IMR-90 (cell line): ENCODE measurements around the gene TIPIN. TPM values are rescaled to one million over a fixed set of nuclear protein-coding genes. Genes with fewer than 3 reads are reported as not detected.

Experiments used
- ATAC-seq: fragments of 200-7000 bp; cut with Tn5 transposase; 2 replicates; pipeline ENCODE4 v1.9.1; 2020; ENCODE audit warnings: low read depth, mild to moderate bottlenecking, moderate library complexity
- Bru-seq: library from RNA; stranded (reverse); fragments of 400-500 nt; gene quantifications from one replicate; lab custom pipeline; 2021; lab: Mats Ljungman, UMichigan
- BruChase-seq, 2 experiments: library from RNA; stranded (reverse); fragments of 400-500 nt; gene quantifications; one replicate each; lab custom pipeline; 2021; lab: Mats Ljungman, UMichigan
- BruUV-seq: library from RNA; stranded (reverse); fragments of 400-500 nt; replicated peaks from 2 replicates; lab custom pipeline; 2021; lab: Mats Ljungman, UMichigan
- CTCF ChIA-PET: fragments of 300-600 bp; formaldehyde crosslinking; extraction: SDS; loops from one replicate; lab custom pipeline; 2021; ENCODE audit warnings: antibody characterized with exemption; lab: Yijun Ruan, JAX
- POLR2A ChIA-PET: fragments of 300-600 bp; sonication (Branson Sonifier 250); formaldehyde crosslinking; loops from one replicate; lab custom pipeline; 2022; ENCODE audit warnings: antibody characterized with exemption; ENCODE audit not compliant: unreplicated experiment; lab: Charles Lee
- DNase-seq: peaks from one replicate; pipeline ENCODE4 v3.0.0; 2013
- H2AFZ ChIP-seq: replicated peaks from 2 replicates; pipeline ENCODE3; 2013; ENCODE audit warnings: low read length, mild to moderate bottlenecking; ENCODE audit not compliant: poor library complexity
- H2AK5ac ChIP-seq: 2 replicates; pipeline ENCODE4 v1.6.1; 2013; ENCODE audit warnings: low read depth, low read length, inconsistent platforms
- H2AK9ac ChIP-seq: replicated peaks from 2 replicates; pipeline ENCODE3; 2013; ENCODE audit warnings: mild to moderate bottlenecking, low read depth, low read length, moderate library complexity; ENCODE audit not compliant: poor library complexity
- H2BK120ac ChIP-seq: 2 replicates; pipeline ENCODE4 v1.6.1; 2013; ENCODE audit warnings: low read depth, low read length, inconsistent platforms
- H2BK15ac ChIP-seq: 3 replicates; pipeline ENCODE4 v1.6.1; 2013; ENCODE audit warnings: low read depth, low read length, inconsistent platforms
- H2BK20ac ChIP-seq: 2 replicates; pipeline ENCODE4 v1.6.1; 2013; ENCODE audit warnings: low read depth, mild to moderate bottlenecking, inconsistent platforms, low read length, moderate library complexity
- H2BK5ac ChIP-seq: 2 replicates; pipeline ENCODE4 v1.6.1; 2013; ENCODE audit warnings: mild to moderate bottlenecking, low read depth, low read length, inconsistent platforms; ENCODE audit not compliant: poor library complexity, severe bottlenecking
- H3K14ac ChIP-seq: replicated peaks from 2 replicates; pipeline ENCODE4 v1.6.1; 2013; ENCODE audit warnings: low read depth, low read length, inconsistent platforms
- H3K18ac ChIP-seq: 2 replicates; pipeline ENCODE4 v1.6.1; 2013; ENCODE audit warnings: low read depth, low read length, control low read depth
- H3K23ac ChIP-seq: 2 replicates; pipeline ENCODE4 v1.6.1; 2013; ENCODE audit warnings: low read depth, low read length, inconsistent platforms
- H3K27ac ChIP-seq: 2 replicates; pipeline ENCODE4 v1.5.1; 2013; ENCODE audit warnings: mild to moderate bottlenecking, control low read depth, low read length; ENCODE audit not compliant: insufficient read depth
- H3K27me3 ChIP-seq: 2 replicates; pipeline ENCODE4 v1.6.1; 2013; ENCODE audit warnings: low read length; ENCODE audit not compliant: control insufficient read depth, insufficient read depth
- H3K36me3 ChIP-seq: 2 replicates; pipeline ENCODE4 v1.6.1; 2013; ENCODE audit warnings: low read length, mixed read lengths; ENCODE audit not compliant: control insufficient read depth, insufficient read depth
- H3K4ac ChIP-seq: 2 replicates; pipeline ENCODE4 v1.6.1; 2013; ENCODE audit warnings: low read depth, low read length, inconsistent platforms
- H3K4me1 ChIP-seq: 2 replicates; pipeline ENCODE4 v1.6.1; 2013; ENCODE audit warnings: low read length, mixed read lengths; ENCODE audit not compliant: control insufficient read depth, insufficient read depth
- H3K4me2 ChIP-seq: 2 replicates; pipeline ENCODE4 v1.6.1; 2013; ENCODE audit warnings: low read depth, mild to moderate bottlenecking, control low read depth, low read length, moderate library complexity
- H3K4me3 ChIP-seq: 2 replicates; pipeline ENCODE4 v1.5.1; 2013; ENCODE audit warnings: low read depth, mild to moderate bottlenecking, control low read depth, low read length, moderate library complexity; ENCODE audit not compliant: insufficient read depth
- H3K56ac ChIP-seq: 2 replicates; pipeline ENCODE4 v1.6.1; 2013; ENCODE audit warnings: low read length, inconsistent platforms; ENCODE audit not compliant: insufficient read depth; ENCODE audit errors: extremely low read depth
- H3K79me1 ChIP-seq, 2 experiments: 2 replicates each; pipeline ENCODE4 v1.6.1; 2013; ENCODE audit warnings: low read length in 2 of 2, inconsistent platforms in 1 of 2, low read depth in 1 of 2
- H3K9ac ChIP-seq: 2 replicates; pipeline ENCODE4 v1.6.1; 2013; ENCODE audit warnings: low read depth, low read length, control low read depth
- H3K9me1 ChIP-seq: 2 replicates; pipeline ENCODE4 v1.6.1; 2013; ENCODE audit warnings: low read length, inconsistent platforms; ENCODE audit not compliant: insufficient read depth
- H3K9me3 ChIP-seq: 2 replicates; pipeline ENCODE4 v1.6.1; 2013; ENCODE audit warnings: low read length; ENCODE audit not compliant: control insufficient read depth, insufficient read depth
- H4K20me1 ChIP-seq: 2 replicates; pipeline ENCODE4 v1.6.1; 2013; ENCODE audit warnings: low read length, inconsistent platforms; ENCODE audit not compliant: insufficient read depth
- H4K5ac ChIP-seq: 2 replicates; pipeline ENCODE4 v1.6.1; 2013; ENCODE audit warnings: mild to moderate bottlenecking, low read depth, low read length, control low read depth
- H4K8ac ChIP-seq, 2 experiments: 2 replicates each; pipeline ENCODE4 v1.6.1; 2013; ENCODE audit warnings: low read depth in 2 of 2, low read length in 2 of 2, control low read depth in 1 of 2, inconsistent platforms in 1 of 2
- H4K91ac ChIP-seq: 2 replicates; pipeline ENCODE4 v1.6.1; 2013; ENCODE audit warnings: low read depth, low read length, inconsistent platforms; ENCODE audit not compliant: insufficient read depth
- BHLHE40 ChIP-seq: fragments of 150-350 bp; IDR thresholded peaks from 2 replicates; pipeline ENCODE4 v1.6.1; 2016; ENCODE audit warnings: mild to moderate bottlenecking, low read depth, low read length
- CEBPB ChIP-seq: IDR thresholded peaks from 2 replicates; pipeline ENCODE4 v1.6.1; 2012; ENCODE audit warnings: low read depth, low read length, improper control_type of control experiment
- CHD1 ChIP-seq: IDR thresholded peaks from 2 replicates; pipeline ENCODE4 v1.6.1; 2012; ENCODE audit warnings: low read depth, low read length, improper control_type of control experiment
- CTCF ChIP-seq: conservative IDR thresholded peaks from 2 replicates; pipeline ENCODE4 v1.5.1; 2012; ENCODE audit warnings: mild to moderate bottlenecking, low read depth, low read length, improper control_type of control experiment
- FOS ChIP-seq: fragments of 150-350 bp; IDR thresholded peaks from 2 replicates; pipeline ENCODE4 v1.6.1; 2016; ENCODE audit warnings: low read depth, low read length
- MXI1 ChIP-seq: IDR thresholded peaks from 2 replicates; pipeline ENCODE4 v1.6.1; 2012; ENCODE audit warnings: low read depth, mild to moderate bottlenecking, low read length, moderate library complexity, borderline replicate concordance
- NFE2L2 ChIP-seq: fragments of 150-350 bp; IDR thresholded peaks from 2 replicates; pipeline ENCODE4 v1.6.1; 2016; ENCODE audit warnings: low read depth, mild to moderate bottlenecking, low read length
- POLR2A ChIP-seq: IDR thresholded peaks from 2 replicates; pipeline ENCODE4 v1.6.1; 2012; ENCODE audit warnings: mild to moderate bottlenecking, low read depth, low read length
- RAD21 ChIP-seq: IDR thresholded peaks from 2 replicates; pipeline ENCODE4 v1.6.1; 2012; ENCODE audit warnings: low read length, improper control_type of control experiment
- RCOR1 ChIP-seq: IDR thresholded peaks from 2 replicates; pipeline ENCODE4 v1.6.1; 2012; ENCODE audit warnings: mild to moderate bottlenecking, low read length, improper control_type of control experiment; ENCODE audit not compliant: insufficient replicate concordance
- RFX5 ChIP-seq: IDR thresholded peaks from 2 replicates; pipeline ENCODE4 v1.8.0; 2012; ENCODE audit warnings: low read depth, mild to moderate bottlenecking, low read length, moderate library complexity
- SMC3 ChIP-seq: fragments of 150-350 bp; IDR thresholded peaks from 2 replicates; pipeline ENCODE4 v1.6.1; 2016; ENCODE audit warnings: low read depth, mild to moderate bottlenecking, antibody characterized with exemption, low read length, moderate library complexity
- USF2 ChIP-seq: fragments of 150-350 bp; IDR thresholded peaks from 2 replicates; pipeline ENCODE4 v1.6.1; 2017; ENCODE audit warnings: mild to moderate bottlenecking, antibody characterized with exemption, low read length, low read depth
- WGBS, 2 experiments: methylation state at CpG; one replicate each; pipeline versions ENCODE4 v1.1.5 to v1.1.7; 2013; ENCODE audit warnings: missing lambda C conversion rate in 2 of 2; ENCODE audit not compliant: insufficient read length in 1 of 2; ENCODE audit errors: extremely low coverage in 2 of 2; 5-methylcytosine and 5-hydroxymethylcytosine counted together
- dilution Hi-C: fragments of 300-500 bp; cut with HindIII; formaldehyde crosslinking; loops from one replicate; pipeline ENCODE4 v1.14.3; 2018; ENCODE audit warnings: low sequenced_read_pairs; ENCODE audit not compliant: unreplicated experiment
- in situ Hi-C: fragments of 300-500 bp; cut with MboI; formaldehyde crosslinking; loops from 3 replicates; pipeline ENCODE4 v1.14.3; 2019; ENCODE audit warnings: low sequenced_read_pairs, inconsistent platforms, mixed read lengths
- intact Hi-C: fragments of 100-400 bp; cut with micrococcal nuclease; formaldehyde crosslinking; loops from 2 replicates; pipeline ENCODE4 v1.10.0; 2022
- long read RNA-seq: library from polyadenylated mRNA; unstranded; transcript quantifications from one replicate; pipeline ENCODE4 v2.0.0, GENCODE V29; 2021; ENCODE audit not compliant: unreplicated experiment
- polyA plus RNA-seq, 3 experiments: library from polyadenylated mRNA; depleted of rRNA; stranded (reverse); fragments of >200 nt; gene quantifications; 2 replicates each; pipeline ENCODE4 v1.2.3, GENCODE V29; 2012; ENCODE audit warnings: low replicate concordance in 1 of 3
- total RNA-seq: library from RNA; depleted of rRNA; stranded (reverse); fragments of >200 nt; gene quantifications from 2 replicates; pipeline ENCODE4 v1.2.3, GENCODE V29; 2012; rRNA removed

TIPIN gene
- 7.3 and 15.0 TPM in 2 replicates for total RNA-seq
- 6.3 and 6.9 TPM in 2 replicates for polyA plus RNA-seq (2012; rRNA removed)
- 0.89 and 1.9 TPM in 2 replicates for polyA plus RNA-seq (2012; cell fraction: cytosol; rRNA removed)
- 0.44 and 2.3 TPM in 2 replicates for polyA plus RNA-seq (2012; cell fraction: nucleus; rRNA removed; ENCODE audit: low replicate concordance)
- Bru-seq, nascent RNA: percentile 45 among the genes with signal in this experiment
- BruChase-seq, experiment 1, labeled RNA remaining after a 6-hour chase: percentile 54 among the genes with signal in this experiment
- BruChase-seq, experiment 2, labeled RNA remaining after a 2-hour chase: percentile 49 among the genes with signal in this experiment
- long read RNA-seq, partial matches to known transcripts: 2 of 9 reads
- long read RNA-seq, other reads (novel, unspliced or antisense): 5 of 9 reads

GRCh38 chr15:66356359-66357236, at the start of gene TIPIN:
Gene TIPIN (minus strand): TSS chr15:66356685. CDS start chr15:66352947, 3,738 bp downstream.
- ChIA-PET POLR2A (interaction anchor here (0.7 kb wide), 2 partner anchors 12 to 61 kb away, joined by 6 to 8 read pairs; no protein-coding TSS in a partner anchor), CTCF (no interaction called here)
- no peak within 1 kb of the TSS for H3K18ac ChIP-seq
- dilution Hi-C loops (no loop called here), in situ Hi-C loops (loop anchor here (25.0 kb wide), 1 partner anchor 506 kb away; no protein-coding TSS in a partner anchor), intact Hi-C loops (loop anchor here (2.0 kb wide), 1 partner anchor 142 kb away; no protein-coding TSS in a partner anchor)
- H3K27me3 ChIP-seq: no peaks in the 10 kb centered on the region
- no peak within 1 kb of the TSS; the same call in 2 of the 3 replicates for H2BK15ac ChIP-seq
- 0% methylated on average over 13 of the region's 51 CpGs; no CpG with 5 or more reads in 1 of the 2 experiments for WGBS, 2 experiments
- no peaks in the 10 kb centered on the region for H3K9me1 ChIP-seq
- H3K9ac ChIP-seq: peak within 1 kb of the TSS; percentile 74
- no TSS peak for BruUV-seq
- peak within 1 kb of the TSS; percentile 94 for H3K4me2 ChIP-seq
- ATAC-seq (peak; percentile 99), DNase-seq (peak; percentile 95)
- peak within 1 kb of the TSS; percentile 91 to 93 for H4K8ac ChIP-seq
- H4K91ac ChIP-seq: peak within 1 kb of the TSS; percentile 85
- peaks cover 5 to 22% of the 10 kb centered on the region in 2 experiments for H3K79me1 ChIP-seq
- peak within 1 kb of the TSS; percentile 64 for H3K56ac ChIP-seq
- 0 out of 2 replicates have a peak within 1 kb of the TSS, but pooled peaks have one; percentile 12 for H2BK120ac ChIP-seq
- H2BK5ac ChIP-seq: peak within 1 kb of the TSS; percentile 4
- 0 out of 2 replicates have a peak, but pooled peaks cover 1% of the 10 kb centered on the region for H3K4me1 ChIP-seq
- H3K14ac ChIP-seq: peak within 1 kb of the TSS; percentile 81
- no peak within 1 kb of the TSS for H2BK20ac ChIP-seq
- peak within 1 kb of the TSS; percentile 56 for H3K27ac ChIP-seq
- H2AK5ac ChIP-seq: peak within 1 kb of the TSS; percentile 55; the same call in 1 of the 2 replicates
- H3K9me3 ChIP-seq: no peaks in the 10 kb centered on the region
- no peaks in the 10 kb centered on the region for H4K20me1 ChIP-seq
- H3K36me3 ChIP-seq: peaks cover 1% of the 10 kb centered on the region; the same call in 1 of the 2 replicates
- peak within 1 kb of the TSS; percentile 87 for H2AK9ac ChIP-seq
- peak within 1 kb of the TSS; percentile 66 for H4K5ac ChIP-seq
- H3K4me3 ChIP-seq: peak within 1 kb of the TSS; percentile 57
- H3K4ac ChIP-seq: peak within 1 kb of the TSS; percentile 62
- peak within 1 kb of the TSS; percentile 96 for H2AFZ ChIP-seq
- H3K23ac ChIP-seq: peak within 1 kb of the TSS; percentile 83
- TF ChIP-seq CEBPB (no peak), SMC3 (no peak), CTCF (no peak), FOS (no peak), MXI1 (peak; percentile 14; the same call in 1 of the 2 replicates), BHLHE40 (peak; percentile 86), RCOR1 (no peak), NFE2L2 (no peak), RFX5 (no peak), USF2 (0 out of 2 replicates have a peak, but pooled peaks have one; percentile 6), CHD1 (no peak), POLR2A (peak; percentile 46; the same call in 1 of the 2 replicates), RAD21 (no peak)
